Lower leg skin (tissue), 3 donors: ENCODE results near the gene C17orf50.

Experiments used
- CTCF ChIP-seq, 3 donors: fragments of 450-650 bp; IDR thresholded peaks; one replicate each; pipeline ENCODE4 v1.5.1; 2016; ENCODE audit warnings: antibody characterized with exemption in 3 of 3, mild to moderate bottlenecking in 3 of 3, moderate library complexity in 2 of 3
- POLR2A ChIP-seq, 2 donors: fragments of 450-650 bp; IDR thresholded peaks; one replicate each; pipeline ENCODE4 v1.6.1; 2016 to 2017; ENCODE audit warnings: antibody characterized with exemption in 2 of 2, mild to moderate bottlenecking in 1 of 2, moderate library complexity in 1 of 2

- no peak for TF ChIP-seq CTCF (IDR thresholded peaks at IDR 0.05)
- TF ChIP-seq POLR2A (IDR thresholded peaks at IDR 0.05): no peak
Observed at GRCh38 chr17:35727635-35728034, 33.1 kb upstream of the C17orf50 start.
